ENCODE data around the gene PIGZ.

GRCh38 chr3:197001106-197001971 lies 32.7 kb upstream of the PIGZ start:
- TF ChIP-seq CTCF (IDR thresholded peaks at IDR 0.05) (no peak), POLR2A (IDR thresholded peaks at IDR 0.05) (no peak)

All from uterus (tissue), 2 donors.